ENCODE results near the gene UCP3.
A peak's percentile ranks its signal among the peaks of the same experiment; 100 is the strongest.

UCP3 gene

DNA sequence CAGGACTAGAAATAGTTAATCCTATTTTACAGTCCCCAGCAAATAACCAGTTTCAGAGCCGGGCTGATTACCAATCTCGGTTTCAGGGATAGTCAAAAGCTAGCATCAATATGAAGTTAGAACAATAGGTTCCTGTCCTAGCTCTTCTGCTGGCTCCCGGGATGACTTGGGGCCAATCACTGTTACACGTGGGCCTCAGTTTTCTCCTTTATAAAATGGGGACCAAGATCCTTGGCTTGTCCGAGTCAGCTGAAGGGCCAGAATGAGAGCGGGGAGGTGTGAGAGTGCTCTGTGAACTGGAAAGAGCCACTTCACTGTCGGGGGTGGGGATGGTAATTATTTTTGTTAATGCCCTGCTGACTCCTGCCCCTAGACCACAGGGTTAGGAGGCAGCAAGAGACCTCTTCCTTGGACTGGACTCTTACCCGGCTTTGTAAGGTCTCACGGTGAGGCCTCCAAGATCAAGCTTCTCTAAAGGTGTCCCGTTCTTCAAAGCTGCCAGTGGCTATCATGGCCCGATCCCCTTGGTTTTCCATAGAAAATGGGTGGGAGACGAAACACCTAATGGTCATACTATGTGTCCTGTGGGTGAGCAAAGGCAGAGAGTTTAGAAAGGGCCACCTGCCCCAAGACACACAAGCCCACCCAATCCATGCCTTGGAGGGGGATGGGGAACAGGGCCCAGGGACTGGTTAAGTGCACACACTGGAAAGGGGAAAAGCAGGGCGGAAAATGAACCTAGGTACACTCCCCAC is 27.7 kb downstream of the UCP3 start:
- Histone ChIP-seq H2BK12ac (ENCODE audit: low read length in 2 of 2) (peak overlapping the region in 1 of 2 experiments; percentile 29), H3K18ac (ENCODE audit: low read depth in 1 of 2, low read length in 2 of 2) (no peak overlapping the region)
- 93% methylated on average over 12 of the region's 13 CpGs for WGBS

DNA sequence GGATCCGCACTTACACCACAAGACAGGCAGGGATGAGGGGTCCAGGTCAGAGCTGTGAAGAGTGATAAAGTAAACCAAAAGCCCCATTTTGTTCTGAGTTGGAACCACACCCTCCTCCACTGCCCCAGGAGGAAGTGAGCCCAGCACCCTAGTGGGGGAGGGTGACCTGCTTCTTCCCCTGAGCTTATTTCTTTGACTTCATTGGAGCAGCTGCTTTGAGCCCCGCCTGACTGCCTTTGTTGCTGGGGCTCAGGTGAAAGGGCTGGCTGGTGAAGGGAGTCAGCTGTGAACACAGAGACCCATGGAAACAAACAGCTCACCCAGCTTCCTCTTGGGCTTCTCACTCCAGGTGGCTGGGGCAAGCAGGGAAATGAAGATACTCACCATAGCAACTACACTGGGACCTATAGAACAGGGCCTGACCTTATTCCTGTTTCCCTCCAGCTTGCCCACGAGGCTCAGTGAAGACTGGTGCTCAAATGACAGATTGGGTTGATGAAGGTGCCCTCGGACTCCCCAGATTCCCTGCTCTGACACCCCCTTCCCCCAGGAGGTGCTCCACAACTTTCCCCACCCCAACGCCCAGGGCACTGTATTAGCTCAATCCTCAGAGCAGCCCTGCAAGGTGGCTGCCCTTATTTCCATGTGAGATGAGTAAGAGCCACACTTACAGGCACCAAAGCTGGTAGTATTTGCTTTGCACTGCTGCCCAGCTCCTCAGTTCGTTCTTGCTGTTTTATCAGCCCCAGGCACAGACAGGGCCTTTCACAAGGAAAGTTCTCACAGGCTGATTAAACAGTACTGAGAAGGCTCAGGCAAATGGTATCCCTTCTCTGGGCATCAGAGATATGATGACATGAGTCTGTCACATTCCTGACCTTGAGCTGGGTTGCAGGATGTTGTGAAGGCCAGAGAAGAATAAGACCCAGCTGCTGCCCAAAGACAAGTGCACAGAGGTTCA is 28.6 kb downstream of the UCP3 start:
- H3K23ac ChIP-seq (ENCODE audit: low read length in 2 of 2), result no peak overlapping the region
- H3K14ac ChIP-seq (ENCODE audit: low read length in 2 of 2), result no peak overlapping the region
- H2AFZ ChIP-seq (ENCODE audit: low read depth, low read length), result no peak overlapping the region
- peaks cover 0 to 4% of the 10 kb centered on the region in 2 experiments for H3K27me3 ChIP-seq (ENCODE audit: control insufficient read depth in 1 of 2, insufficient read depth in 1 of 2, low read length in 2 of 2)
- no peak overlapping the region for H2BK5ac ChIP-seq (ENCODE audit: low read depth, low read length, poor library complexity, severe bottlenecking)
- no peak overlapping the region for H4K8ac ChIP-seq (ENCODE audit: low read length)
- DNase-seq, result peak; percentile 41
- H2AK5ac ChIP-seq (ENCODE audit: low read length, severe bottlenecking), result peak overlapping the region; percentile 30
- peaks cover 33% of the 10 kb centered on the region for H3K4me1 ChIP-seq (ENCODE audit: control insufficient read depth, insufficient read depth, low read depth, low read length)
- peak overlapping the region; percentile 42 for H2BK120ac ChIP-seq (ENCODE audit: low read depth, low read length)
- H3K27ac ChIP-seq (ENCODE audit: low read length, poor library complexity, severe bottlenecking), result peak overlapping the region; percentile 1
- no peak overlapping the region for H2BK12ac ChIP-seq (ENCODE audit: low read length in 2 of 2)
- no peaks in the 10 kb centered on the region for H3K9me3 ChIP-seq (ENCODE audit: control insufficient read depth, low read length)
- H3K4ac ChIP-seq (ENCODE audit: low read depth in 1 of 2, low read length in 2 of 2), result no peak overlapping the region
- H3K79me1 ChIP-seq (replicated peaks; ENCODE audit: low read length, poor library complexity, severe bottlenecking), result peaks cover 8% of the 10 kb centered on the region
- H3K4me3 ChIP-seq (ENCODE audit: insufficient read depth in 1 of 2, low read depth in 1 of 2, low read length in 2 of 2), result no peak overlapping the region
- H3K9ac ChIP-seq (ENCODE audit: low read length), result no peak overlapping the region
- no peak overlapping the region for H3K18ac ChIP-seq (ENCODE audit: low read depth in 1 of 2, low read length in 2 of 2)
- H4K91ac ChIP-seq (ENCODE audit: low read length), result peak overlapping the region; percentile 25
- H3K36me3 ChIP-seq (ENCODE audit: control insufficient read depth in 1 of 2, insufficient read depth in 2 of 2, low read depth in 1 of 2, low read length in 2 of 2), result peaks cover 0 to 31% of the 10 kb centered on the region in 2 experiments
- WGBS, result 91% methylated on average over 5 of the region's 6 CpGs
- H3K4me2 ChIP-seq (ENCODE audit: low read length, poor library complexity, severe bottlenecking), result no peak overlapping the region
- H2BK15ac ChIP-seq (ENCODE audit: low read depth, poor library complexity, severe bottlenecking), result no peak overlapping the region

More for the DNA sequence above, 27.7 kb downstream of the UCP3 start:
- Histone ChIP-seq H3K27ac (ENCODE audit: low read length, poor library complexity, severe bottlenecking) (no peak overlapping the region), H3K27me3 (ENCODE audit: control insufficient read depth in 1 of 2, insufficient read depth in 1 of 2, low read length in 2 of 2) (peaks cover 0 to 4% of the 10 kb centered on the region in 2 experiments), H3K9me3 (ENCODE audit: control insufficient read depth, low read length) (no peaks in the 10 kb centered on the region), H3K23ac (ENCODE audit: low read length in 2 of 2) (no peak overlapping the region), H3K36me3 (ENCODE audit: control insufficient read depth in 1 of 2, insufficient read depth in 2 of 2, low read depth in 1 of 2, low read length in 2 of 2) (peaks cover 0 to 22% of the 10 kb centered on the region in 2 experiments), H2BK15ac (ENCODE audit: low read depth, poor library complexity, severe bottlenecking) (no peak overlapping the region), H3K4ac (ENCODE audit: low read depth in 1 of 2, low read length in 2 of 2) (no peak overlapping the region), H3K14ac (ENCODE audit: low read length in 2 of 2) (no peak overlapping the region), H3K9ac (ENCODE audit: low read length) (no peak overlapping the region), H3K79me1 (replicated peaks; ENCODE audit: low read length, poor library complexity, severe bottlenecking) (peaks cover 8% of the 10 kb centered on the region), H3K4me1 (ENCODE audit: control insufficient read depth, insufficient read depth, low read depth, low read length) (peaks cover 31% of the 10 kb centered on the region), H2BK120ac (ENCODE audit: low read depth, low read length) (no peak overlapping the region), H2BK5ac (ENCODE audit: low read depth, low read length, poor library complexity, severe bottlenecking) (no peak overlapping the region), H4K8ac (ENCODE audit: low read length) (no peak overlapping the region), H4K91ac (ENCODE audit: low read length) (no peak overlapping the region), H3K4me3 (ENCODE audit: insufficient read depth in 1 of 2, low read depth in 1 of 2, low read length in 2 of 2) (no peak overlapping the region), H2AK5ac (ENCODE audit: low read length, severe bottlenecking) (no peak overlapping the region), H2AFZ (ENCODE audit: low read depth, low read length) (no peak overlapping the region), H3K4me2 (ENCODE audit: low read length, poor library complexity, severe bottlenecking) (peak overlapping the region; percentile 40)
- no peak for DNase-seq

DNA sequence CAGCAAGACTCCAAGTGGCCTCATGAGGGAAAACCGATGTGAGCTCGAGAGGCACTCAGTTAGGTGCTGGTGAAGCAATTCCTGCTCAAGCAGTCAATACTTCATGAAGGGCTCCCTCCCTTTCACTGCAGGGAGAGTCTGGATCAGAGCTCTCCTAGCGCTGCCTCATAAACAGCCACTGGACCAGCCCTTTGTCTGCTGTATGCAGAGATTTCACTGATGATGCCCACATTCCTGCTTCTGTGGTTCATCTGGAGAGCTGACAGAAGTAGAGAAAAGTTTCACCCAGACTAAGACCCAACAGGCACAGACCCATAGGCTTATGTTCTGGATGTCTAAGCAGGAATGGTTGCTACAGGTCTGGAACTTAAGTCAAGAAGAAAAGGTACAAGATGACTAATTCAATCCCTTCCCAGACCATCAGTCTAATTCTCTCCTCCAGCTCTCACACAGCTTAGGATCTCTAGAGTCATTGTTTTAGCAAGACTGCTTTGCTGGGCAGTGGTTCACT is 30.3 kb downstream of the UCP3 start:
- Histone ChIP-seq H3K18ac (ENCODE audit: low read depth in 1 of 2, low read length in 2 of 2) (no peak overlapping the region), H2AFZ (ENCODE audit: low read depth, low read length) (no peak overlapping the region), H3K9me3 (ENCODE audit: control insufficient read depth, low read length) (no peaks in the 10 kb centered on the region), H4K8ac (ENCODE audit: low read length) (no peak overlapping the region), H3K4me2 (ENCODE audit: low read length, poor library complexity, severe bottlenecking) (no peak overlapping the region), H2BK12ac (ENCODE audit: low read length in 2 of 2) (no peak overlapping the region), H2BK15ac (ENCODE audit: low read depth, poor library complexity, severe bottlenecking) (no peak overlapping the region), H4K91ac (ENCODE audit: low read length) (no peak overlapping the region), H3K4ac (ENCODE audit: low read depth in 1 of 2, low read length in 2 of 2) (no peak overlapping the region), H3K79me1 (replicated peaks; ENCODE audit: low read length, poor library complexity, severe bottlenecking) (peaks cover 8% of the 10 kb centered on the region), H3K9ac (ENCODE audit: low read length) (no peak overlapping the region), H3K4me3 (ENCODE audit: insufficient read depth in 1 of 2, low read depth in 1 of 2, low read length in 2 of 2) (no peak overlapping the region), H3K14ac (ENCODE audit: low read length in 2 of 2) (no peak overlapping the region), H2BK120ac (ENCODE audit: low read depth, low read length) (no peak overlapping the region), H3K27me3 (ENCODE audit: control insufficient read depth in 1 of 2, insufficient read depth in 1 of 2, low read length in 2 of 2) (no peaks in the 10 kb centered on the region), H3K36me3 (ENCODE audit: control insufficient read depth in 1 of 2, insufficient read depth in 2 of 2, low read depth in 1 of 2, low read length in 2 of 2) (peaks cover 0 to 47% of the 10 kb centered on the region in 2 experiments), H2BK5ac (ENCODE audit: low read depth, low read length, poor library complexity, severe bottlenecking) (no peak overlapping the region), H3K27ac (ENCODE audit: low read length, poor library complexity, severe bottlenecking) (no peak overlapping the region), H3K23ac (ENCODE audit: low read length in 2 of 2) (no peak overlapping the region), H3K4me1 (ENCODE audit: control insufficient read depth, insufficient read depth, low read depth, low read length) (peaks cover 33% of the 10 kb centered on the region), H2AK5ac (ENCODE audit: low read length, severe bottlenecking) (no peak overlapping the region)
- DNase-seq, result no peak
- 95% methylated on average over 3 of the region's 3 CpGs for WGBS

Measured in mesenchymal stem cell (in vitro differentiated cells and primary cell).